H1 (cell line): ENCODE measurements around the gene TELO2. TPM values are rescaled to one million over a fixed set of nuclear protein-coding genes. Genes with fewer than 3 reads are reported as not detected.

ENCODE experiments used
- CTCF ChIA-PET: fragments of 300-600 bp; sonication (Branson Sonifier 250); formaldehyde crosslinking; loops from one replicate; lab custom pipeline; 2021; ENCODE audit not compliant: partially characterized antibody; lab: Charles Lee
- POLR2A ChIA-PET: fragments of 300-600 bp; sonication (Branson Sonifier 250); formaldehyde crosslinking; loops from one replicate; lab custom pipeline; 2021; ENCODE audit warnings: inconsistent platforms; ENCODE audit not compliant: partially characterized antibody; lab: Charles Lee
- DNase-seq, 2 experiments: peaks; one replicate each; pipeline versions ENCODE4 v3.0.0 to v3.0.0-alpha.2; 2010 to 2022; ENCODE audit warnings: low spot score in 2 of 2, low read depth in 1 of 2, mixed read lengths in 1 of 2
- FAIRE-seq: peaks from 2 replicates; lab custom pipeline; 2011; peaks lifted over from hg19 to GRCh38; lab: Jason Lieb, UNC
- H2AFZ ChIP-seq: 2 replicates; pipeline ENCODE4 v1.8.1; 2012; ENCODE audit warnings: low read length, inconsistent platforms
- H2AK5ac ChIP-seq: 2 replicates; pipeline ENCODE4 v1.6.1; 2013; ENCODE audit warnings: low read depth, low read length
- H2BK120ac ChIP-seq: replicated peaks from 2 replicates; pipeline ENCODE3; 2013; ENCODE audit warnings: low read depth, low read length, inconsistent platforms
- H2BK12ac ChIP-seq: 2 replicates; pipeline ENCODE4 v1.6.1; 2013; ENCODE audit warnings: low read depth, low read length
- H2BK15ac ChIP-seq: 2 replicates; pipeline ENCODE4 v1.6.1; 2013; ENCODE audit warnings: low read length
- H2BK20ac ChIP-seq: 2 replicates; pipeline ENCODE4 v1.6.1; 2013; ENCODE audit warnings: low read length
- H2BK5ac ChIP-seq: 2 replicates; pipeline ENCODE4 v1.6.1; 2013; ENCODE audit warnings: low read depth, low read length
- H3K14ac ChIP-seq: 2 replicates; pipeline ENCODE4 v1.6.1; 2013; ENCODE audit warnings: inconsistent platforms; ENCODE audit not compliant: insufficient read length
- H3K18ac ChIP-seq: 2 replicates; pipeline ENCODE4 v1.6.1; 2013; ENCODE audit warnings: low read length; ENCODE audit errors: extremely low read depth
- H3K23ac ChIP-seq: 2 replicates; pipeline ENCODE4 v1.6.1; 2013; ENCODE audit warnings: inconsistent platforms; ENCODE audit not compliant: insufficient read length
- H3K23me2 ChIP-seq: 2 replicates; pipeline ENCODE4 v1.6.1; 2013; ENCODE audit warnings: low read depth, low read length
- H3K27ac ChIP-seq: 2 replicates; pipeline ENCODE4 v1.6.1; 2011; ENCODE audit warnings: low read depth, low read length, inconsistent platforms
- H3K27me3 ChIP-seq, 4 experiments: replicated peaks in 1 of 4; 1 replicate in 1 of 4; 2 replicates in 3 of 4; pipeline versions ENCODE4 v1.6.1 to v1.8.1; 2011 to 2013; ENCODE audit warnings: low read length in 3 of 4, mild to moderate bottlenecking in 3 of 4, inconsistent platforms in 2 of 4, mixed read lengths in 2 of 4, moderate library complexity in 1 of 4; ENCODE audit not compliant: control insufficient read depth in 3 of 4, insufficient read depth in 3 of 4; ENCODE audit errors: extremely low read depth in 1 of 4
- H3K36me3 ChIP-seq, 4 experiments: 2 replicates each; pipeline versions ENCODE4 v1.6.1 to v1.8.1; 2011 to 2013; ENCODE audit warnings: mild to moderate bottlenecking in 4 of 4, low read length in 3 of 4, moderate library complexity in 2 of 4, control low read depth in 1 of 4, inconsistent platforms in 1 of 4; ENCODE audit not compliant: insufficient read depth in 4 of 4, control insufficient read depth in 2 of 4
- H3K4ac ChIP-seq: replicated peaks from 2 replicates; pipeline ENCODE3; 2013; ENCODE audit warnings: low read length, low read depth, mixed read lengths, inconsistent platforms; ENCODE audit not compliant: insufficient read length
- H3K4me1 ChIP-seq, 4 experiments: replicated peaks in 1 of 4; 1 replicate in 1 of 4; 2 replicates in 3 of 4; pipeline versions ENCODE4 v1.6.1 to v1.8.1; 2011 to 2013; ENCODE audit warnings: low read length in 3 of 4, inconsistent platforms in 2 of 4, mixed read lengths in 1 of 4; ENCODE audit not compliant: insufficient read depth in 4 of 4, control insufficient read depth in 3 of 4
- H3K4me2 ChIP-seq, 2 experiments: 2 replicates each; pipeline versions ENCODE4 v1.6.1 to v1.8.1; 2011 to 2013; ENCODE audit warnings: low read depth in 2 of 2, low read length in 2 of 2, control low read depth in 1 of 2, inconsistent platforms in 1 of 2, mild to moderate bottlenecking in 1 of 2; ENCODE audit not compliant: insufficient read depth in 1 of 2
- H3K4me3 ChIP-seq, 4 experiments: fragments of 200-600, 300-600 bp in 1 of 4; sonication (generic), shearing (Covaris generic), sonication (Bioruptor Twin) in 1 of 4; 2 replicates each; pipeline versions ENCODE4 v1.5.1 to v1.8.1; 2011 to 2016; ENCODE audit warnings: low read length in 4 of 4, low read depth in 3 of 4, control low read depth in 2 of 4, inconsistent platforms in 2 of 4, mild to moderate bottlenecking in 2 of 4, mixed read lengths in 1 of 4, moderate library complexity in 1 of 4; ENCODE audit not compliant: insufficient read depth in 2 of 4; ENCODE audit errors: extremely low read depth in 1 of 4
- H3K56ac ChIP-seq: replicated peaks from 2 replicates; pipeline ENCODE3; 2013; ENCODE audit warnings: low read depth, mild to moderate bottlenecking, mixed read lengths, low read length, inconsistent platforms; ENCODE audit not compliant: insufficient read length
- H3K79me1 ChIP-seq: 2 replicates; pipeline ENCODE4 v1.6.1; 2013; ENCODE audit warnings: low read depth, low read length, control low read depth
- H3K79me2 ChIP-seq, 2 experiments: 2 replicates each; pipeline versions ENCODE4 v1.6.1 to v1.8.1; 2012 to 2013; ENCODE audit warnings: low read length in 2 of 2, mild to moderate bottlenecking in 2 of 2, inconsistent platforms in 1 of 2; ENCODE audit not compliant: insufficient read depth in 2 of 2, control insufficient read depth in 1 of 2
- H3K9ac ChIP-seq, 4 experiments: replicated peaks in 1 of 4; 1 replicate in 1 of 4; 2 replicates in 3 of 4; pipeline versions ENCODE4 v1.6.1 to v1.8.1; 2011 to 2013; ENCODE audit warnings: low read depth in 3 of 4, low read length in 3 of 4, control low read depth in 2 of 4, mild to moderate bottlenecking in 2 of 4, moderate library complexity in 2 of 4, inconsistent platforms in 1 of 4; ENCODE audit errors: extremely low read depth in 1 of 4
- H3K9me3 ChIP-seq, 2 experiments: 2 replicates each; pipeline versions ENCODE4 v1.6.1 to v1.8.1; 2012 to 2013; ENCODE audit warnings: mild to moderate bottlenecking in 2 of 2, moderate library complexity in 2 of 2, control low read depth in 1 of 2, inconsistent platforms in 1 of 2, low read depth in 1 of 2, low read length in 1 of 2, mixed read lengths in 1 of 2; ENCODE audit not compliant: insufficient read depth in 2 of 2
- H4K20me1 ChIP-seq, 2 experiments: replicated peaks in 1 of 2; 2 replicates each; pipeline versions ENCODE3 to v1.8.1; 2011 to 2013; ENCODE audit warnings: inconsistent platforms in 2 of 2, low read length in 2 of 2, mild to moderate bottlenecking in 1 of 2; ENCODE audit not compliant: insufficient read depth in 2 of 2, control insufficient read depth in 1 of 2
- H4K5ac ChIP-seq: 2 replicates; pipeline ENCODE4 v1.6.1; 2013; ENCODE audit warnings: low read length, low read depth, mixed read lengths, inconsistent platforms; ENCODE audit not compliant: insufficient read length
- H4K8ac ChIP-seq: 2 replicates; pipeline ENCODE4 v1.8.0; 2013; ENCODE audit warnings: mild to moderate bottlenecking, moderate library complexity, low read length, inconsistent platforms; ENCODE audit not compliant: insufficient read depth; ENCODE audit errors: extremely low read depth
- H4K91ac ChIP-seq: replicated peaks from 2 replicates; pipeline ENCODE3; 2013; ENCODE audit warnings: low read length, mixed read lengths, inconsistent platforms; ENCODE audit not compliant: insufficient read length
- ASH2L ChIP-seq: fragments of 200-600, 300-600 bp; sonication (generic); IDR thresholded peaks from one replicate; pipeline ENCODE4 v1.7.1; 2017; ENCODE audit warnings: low read length
- BACH1 ChIP-seq: IDR thresholded peaks from 2 replicates; pipeline ENCODE4 v1.6.1; 2012; ENCODE audit warnings: low read length, improper control_type of control experiment
- CBX8 ChIP-seq: fragments of 300-800, 300-1000 bp; sonication (generic); IDR thresholded peaks from 2 replicates; pipeline ENCODE4 v1.7.1; 2016; ENCODE audit warnings: low read depth, low read length, borderline replicate concordance
- CHD2 ChIP-seq: IDR thresholded peaks from 2 replicates; pipeline ENCODE4 v1.6.1; 2012; ENCODE audit warnings: low read length, improper control_type of control experiment
- CREB1 ChIP-seq: IDR thresholded peaks from 2 replicates; pipeline ENCODE4 v1.6.1; 2012; ENCODE audit warnings: inconsistent platforms
- E2F6 ChIP-seq: IDR thresholded peaks from 2 replicates; pipeline ENCODE4 v1.6.1; 2012; ENCODE audit warnings: inconsistent platforms
- KDM5A ChIP-seq: fragments of 200-600 bp; IDR thresholded peaks from 2 replicates; pipeline ENCODE4 v1.7.1; 2012; ENCODE audit warnings: mild to moderate bottlenecking, low read length, inconsistent platforms, mixed read lengths
- MAX ChIP-seq: IDR thresholded peaks from 2 replicates; pipeline ENCODE4 v1.6.1; 2012; ENCODE audit warnings: inconsistent platforms
- NANOG ChIP-seq: IDR thresholded peaks from 2 replicates; pipeline ENCODE4 v1.6.1; 2011; ENCODE audit warnings: low read length, low read depth, mild to moderate bottlenecking, inconsistent platforms; ENCODE audit not compliant: insufficient read depth, poor library complexity, severe bottlenecking
- POLR2A ChIP-seq, 2 experiments: IDR thresholded peaks; 1 replicate in 1 of 2; 2 replicates in 1 of 2; pipeline ENCODE4 v1.6.1; 2011; ENCODE audit warnings: low read depth in 2 of 2, low read length in 2 of 2, mild to moderate bottlenecking in 2 of 2; ENCODE audit errors: control extremely low read depth in 1 of 2
- RBBP5 ChIP-seq: IDR thresholded peaks from 2 replicates; pipeline ENCODE4 v1.7.1; 2012; ENCODE audit warnings: low read depth, mild to moderate bottlenecking, inconsistent platforms, low read length, moderate library complexity, borderline replicate concordance
- RFX5 ChIP-seq: IDR thresholded peaks from 2 replicates; pipeline ENCODE4 v1.6.1; 2011; ENCODE audit warnings: low read depth, low read length, improper control_type of control experiment, borderline replicate concordance
- SIN3A ChIP-seq, 2 experiments: IDR thresholded peaks in 1 of 2; conservative IDR thresholded peaks in 1 of 2; 2 replicates each; pipeline ENCODE4 v1.6.1; 2011 to 2012; ENCODE audit warnings: low read length in 2 of 2, improper control_type of control experiment in 1 of 2, low read depth in 1 of 2, mild to moderate bottlenecking in 1 of 2
- TEAD4 ChIP-seq: IDR thresholded peaks from 2 replicates; pipeline ENCODE4 v1.6.1; 2012; ENCODE audit warnings: low read depth, low read length, inconsistent platforms, mixed read lengths
- WGBS, 2 experiments: shearing (Covaris generic) in 1 of 2; methylation state at CpG; one replicate each; pipeline versions ENCODE4 v1.1.6 to v1.1.7; 2013 to 2015; ENCODE audit warnings: low lambda C conversion rate in 2 of 2, mixed read lengths in 2 of 2, inconsistent platforms in 1 of 2, low coverage in 1 of 2, missing lambda C conversion rate in 1 of 2; ENCODE audit not compliant: insufficient replicate concordance in 2 of 2, insufficient coverage in 1 of 2, insufficient read length in 1 of 2; ENCODE audit errors: extremely low coverage in 1 of 2, missing lambda C conversion rate in 1 of 2; 5-methylcytosine and 5-hydroxymethylcytosine counted together
- polyA plus RNA-seq, 7 experiments: library from polyadenylated mRNA; depleted of rRNA in 3 of 7; stranded (reverse) in 5 of 7; unstranded in 2 of 7; fragments of >200 nt in 5 of 7; fragments of 200-250 nt in 2 of 7; gene quantifications; 1 replicate in 5 of 7; 2 replicates in 1 of 7; 4 replicates in 1 of 7; pipeline versions ENCODE4 v1.2.1 to v1.2.3, GENCODE V29; 2011 to 2013; ENCODE audit warnings: missing spikeins in 2 of 7, mixed read lengths in 2 of 7
- total RNA-seq: library from RNA; stranded (reverse); fragmentation: NEBNext Ultra II Directional; extraction: Animal tissue kit (Norgen Biotek cat#: 25700); gene quantifications from 2 replicates; pipeline ENCODE4 v1.2.1, GENCODE V29; 2021

Gene TELO2
- total and polyA plus RNA-seq, 2 of the 8 experiments (the other 6 are each of a cell fraction or from before 2014, with no cell fraction given) = 39.3 to 64.8 TPM

GRCh38 chr16:1505912-1506311 lies 12.8 kb downstream of the TELO2 start:
- H2BK120ac ChIP-seq = no peak overlapping the region
- H3K4me2 ChIP-seq = no peak overlapping the region
- H4K20me1 ChIP-seq = peaks cover 3 to 4% of the 10 kb centered on the region in 2 experiments
- no peak overlapping the region for H3K27ac ChIP-seq
- H3K79me1 ChIP-seq = no peaks in the 10 kb centered on the region
- no peak overlapping the region for H3K9ac ChIP-seq
- no peak overlapping the region for H3K4me3 ChIP-seq
- no peak for FAIRE-seq
- no peak overlapping the region for H3K14ac ChIP-seq
- H2AK5ac ChIP-seq = no peak overlapping the region
- no peak overlapping the region for H2AFZ ChIP-seq
- H4K8ac ChIP-seq = no peak overlapping the region
- no peak overlapping the region for H3K23ac ChIP-seq
- WGBS, 2 experiments = 88% methylated on average over 18 of the region's 22 CpGs; no CpG with 5 or more reads in 1 of the 2 experiments
- peaks cover 14 to 50% (median 24%) of the 10 kb centered on the region in 4 experiments; a peak in 7 of 8 replicates for H3K36me3 ChIP-seq
- H2BK5ac ChIP-seq = no peak overlapping the region
- no peaks in the 10 kb centered on the region for H3K4me1 ChIP-seq
- H4K5ac ChIP-seq = no peak overlapping the region
- H3K18ac ChIP-seq = no peak overlapping the region
- H3K23me2 ChIP-seq = no peaks in the 10 kb centered on the region
- no peak overlapping the region for H3K56ac ChIP-seq
- DNase-seq = no peak
- no peak overlapping the region for H3K4ac ChIP-seq
- H2BK12ac ChIP-seq = no peak overlapping the region
- no peaks in the 10 kb centered on the region for H3K27me3 ChIP-seq
- H3K9me3 ChIP-seq = no peaks in the 10 kb centered on the region
- no peaks in the 10 kb centered on the region for H3K79me2 ChIP-seq
- H2BK15ac ChIP-seq = no peak overlapping the region
- POLR2A ChIA-PET = interaction anchor here (1.4 to 10.3 kb wide), 3 partner anchors 10 to 27 kb away, joined by 3 to 175 read pairs (median 11); partner anchors contain the start of genes PTX4 and TELO2
- no peak overlapping the region for H4K91ac ChIP-seq
- CTCF ChIA-PET = no interaction called here
- H2BK20ac ChIP-seq = no peak overlapping the region
- no peak for TF ChIP-seq SIN3A (conservative IDR thresholded peaks at IDR 0.05 in 1 of 2, IDR thresholded peaks at IDR 0.05 in 1 of 2; ENCODE audit: low read depth in 1 of 2, low read length in 2 of 2)
- TF ChIP-seq BACH1 = no peak
- no peak for TF ChIP-seq CHD2
- TF ChIP-seq POLR2A (IDR thresholded peaks at IDR 0.05; ENCODE audit: control extremely low read depth in 1 of 2, low read depth in 2 of 2, low read length in 2 of 2) = no peak
- TF ChIP-seq CBX8 = no peak
- no peak for TF ChIP-seq KDM5A
- TF ChIP-seq E2F6 = no peak
- no peak for TF ChIP-seq NANOG
- no peak for TF ChIP-seq RFX5
- no peak for TF ChIP-seq CREB1
- no peak for TF ChIP-seq ASH2L
- no peak for TF ChIP-seq MAX
- no peak for TF ChIP-seq RBBP5
- no peak for TF ChIP-seq TEAD4
